Endometrial microvascular endothelial cells (primary cell): ENCODE results near the gene DCTN2. TPM values are rescaled to one million over a fixed set of nuclear protein-coding genes. Genes with fewer than 3 reads are reported as not detected.

Source experiments
- in situ Hi-C: cut with HindIII; loops from 2 replicates; pipeline ENCODE4 v1.10.0; 2017; ENCODE audit warnings: low sequenced_read_pairs, low pct_unique_long_range_greater_than_20kb; ENCODE audit errors: inconsistent ontology term
- total RNA-seq: library from RNA; depleted of rRNA; stranded (reverse); fragments of >200 nt; gene quantifications from one replicate; pipeline ENCODE4 v1.2.3, GENCODE V29; 2015; ENCODE audit errors: inconsistent ontology term

Gene DCTN2
- total RNA-seq, 1 donor from 2014 or later, result 221 TPM

DNA sequence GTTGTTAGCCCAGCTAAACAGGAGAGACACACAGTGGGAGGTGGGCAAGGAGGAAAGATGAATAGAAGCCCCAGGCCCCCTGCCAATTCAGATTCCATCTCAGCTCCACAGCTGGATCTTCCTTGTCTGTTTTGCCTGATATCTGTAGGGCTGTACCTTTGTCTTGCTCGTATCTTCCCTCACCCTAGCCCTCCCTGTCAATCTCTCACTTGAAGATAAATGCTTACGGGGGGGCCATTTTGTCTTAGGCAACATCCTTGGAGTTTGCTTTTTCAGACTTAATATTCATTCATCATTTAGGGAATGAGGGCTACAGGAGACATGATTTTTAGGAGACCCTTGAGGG lies 5.3 kb upstream of the DCTN2 start:
- in situ Hi-C loops, result no loop called here

DNA sequence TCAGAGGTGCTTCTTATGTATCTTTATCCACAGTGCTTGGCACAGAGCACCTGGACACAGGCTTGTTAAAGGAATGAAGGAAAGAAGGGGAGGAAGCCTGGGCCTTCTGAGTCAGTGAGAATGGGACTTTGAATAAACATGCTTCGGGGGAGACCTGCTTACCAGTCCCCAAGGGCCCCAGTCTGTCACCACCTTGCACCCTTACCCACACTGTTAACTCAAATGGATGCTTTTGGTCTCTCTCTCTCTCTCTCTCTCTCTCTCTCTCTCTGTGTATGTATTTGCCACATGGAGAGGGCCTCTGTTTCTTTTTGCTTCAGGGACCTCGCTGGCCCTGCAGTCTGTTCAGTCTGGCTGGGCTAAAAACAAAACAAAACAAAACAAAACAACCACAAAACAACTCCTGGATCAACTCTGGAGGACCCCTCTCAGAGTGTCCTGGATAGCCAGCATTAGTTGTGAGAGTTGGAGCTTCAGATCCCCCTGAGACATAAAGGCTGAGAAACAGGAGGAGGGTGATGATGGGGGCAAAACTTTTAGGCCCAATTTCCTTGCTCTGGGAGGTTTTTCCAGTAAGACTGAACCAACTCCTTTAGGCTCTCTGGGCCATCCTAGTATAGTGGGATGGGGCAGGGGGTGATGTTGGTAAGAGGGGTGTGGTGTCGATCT lies 4.8 kb upstream of the DCTN2 start:
- in situ Hi-C loops, result no loop called here

DNA sequence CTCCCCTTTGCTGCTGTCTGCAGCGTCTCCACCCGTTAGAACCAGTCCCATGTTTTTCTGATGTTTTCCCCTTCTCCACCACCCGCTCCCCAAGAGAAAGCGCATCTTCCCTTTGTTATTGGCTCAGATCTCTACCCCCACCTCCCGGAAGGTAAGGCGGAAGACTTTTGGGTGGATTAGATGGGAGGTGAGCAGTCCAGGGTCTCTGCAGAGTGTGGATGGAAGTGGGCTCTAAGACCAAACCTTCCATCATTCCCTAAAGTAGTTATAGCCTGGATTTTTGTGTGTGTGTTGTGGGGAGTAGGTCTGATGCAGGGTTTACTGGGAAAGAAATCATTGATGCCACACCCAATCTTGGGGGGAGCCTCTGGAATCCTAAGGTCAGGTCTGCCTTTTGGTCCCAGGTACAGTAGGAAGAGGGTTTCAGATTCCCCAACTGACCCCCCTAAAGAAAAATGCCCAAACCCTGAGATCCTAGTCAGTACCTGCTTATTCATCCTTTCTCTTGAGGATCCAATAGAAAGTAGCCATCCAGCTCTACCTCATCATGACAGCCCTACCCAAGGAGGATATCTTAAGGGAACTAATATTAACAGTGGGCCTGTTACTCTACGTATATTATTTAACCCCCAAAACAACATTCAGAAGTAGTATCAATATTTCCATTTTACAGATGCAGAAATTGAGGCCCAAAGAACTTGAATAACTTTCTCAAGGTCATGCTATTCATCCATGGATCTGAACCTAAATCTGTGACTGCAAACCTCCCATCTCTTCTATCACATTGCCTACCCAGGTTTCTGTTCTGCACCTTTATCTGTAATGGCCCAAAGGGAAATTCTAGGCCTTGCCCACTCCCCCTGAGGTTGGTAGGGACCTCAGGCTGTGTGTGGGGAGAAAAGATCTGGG lies 3.9 kb upstream of the DCTN2 start:
- in situ Hi-C loops, result no loop called here

DNA sequence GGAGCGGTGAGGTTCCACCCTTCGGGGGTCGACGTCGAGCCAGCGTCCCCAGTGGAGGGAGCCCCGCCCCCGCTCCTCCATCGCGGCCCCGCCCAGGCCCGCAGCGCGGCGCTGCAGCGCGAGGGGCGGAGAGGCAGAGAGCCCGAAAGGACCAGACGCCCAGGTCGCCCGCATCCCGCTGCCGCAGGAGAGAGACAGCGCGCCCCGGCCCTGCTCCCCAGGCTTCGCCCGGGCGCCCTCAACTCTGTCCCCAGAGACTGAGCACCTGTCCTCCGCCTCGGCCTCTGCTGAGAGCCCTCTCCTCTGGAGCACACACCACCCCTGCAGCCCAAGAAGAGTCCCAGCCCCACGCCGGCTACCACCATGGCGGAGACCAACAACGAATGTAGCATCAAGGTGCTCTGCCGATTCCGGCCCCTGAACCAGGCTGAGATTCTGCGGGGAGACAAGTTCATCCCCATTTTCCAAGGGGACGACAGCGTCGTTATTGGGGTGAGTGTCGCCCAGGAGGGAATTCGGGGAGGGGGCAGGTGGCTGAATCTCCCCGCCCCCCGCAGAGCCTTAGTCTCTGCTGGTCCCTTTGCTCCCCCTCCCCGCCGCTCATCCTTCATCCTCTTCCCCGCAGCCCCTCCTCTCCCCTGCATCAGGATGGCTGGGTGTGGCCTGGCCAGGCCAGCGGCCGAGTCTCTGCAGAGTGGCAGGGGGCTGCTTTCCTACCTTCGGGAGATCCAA lies 3.1 kb upstream of the DCTN2 start, which contains the start of gene KIF5A:
Gene KIF5A (plus strand): TSS at position 136 of the 732 bp plus-strand sequence. CDS start 228 bp downstream, at position 364.
- in situ Hi-C loops, result no loop called here

DNA sequence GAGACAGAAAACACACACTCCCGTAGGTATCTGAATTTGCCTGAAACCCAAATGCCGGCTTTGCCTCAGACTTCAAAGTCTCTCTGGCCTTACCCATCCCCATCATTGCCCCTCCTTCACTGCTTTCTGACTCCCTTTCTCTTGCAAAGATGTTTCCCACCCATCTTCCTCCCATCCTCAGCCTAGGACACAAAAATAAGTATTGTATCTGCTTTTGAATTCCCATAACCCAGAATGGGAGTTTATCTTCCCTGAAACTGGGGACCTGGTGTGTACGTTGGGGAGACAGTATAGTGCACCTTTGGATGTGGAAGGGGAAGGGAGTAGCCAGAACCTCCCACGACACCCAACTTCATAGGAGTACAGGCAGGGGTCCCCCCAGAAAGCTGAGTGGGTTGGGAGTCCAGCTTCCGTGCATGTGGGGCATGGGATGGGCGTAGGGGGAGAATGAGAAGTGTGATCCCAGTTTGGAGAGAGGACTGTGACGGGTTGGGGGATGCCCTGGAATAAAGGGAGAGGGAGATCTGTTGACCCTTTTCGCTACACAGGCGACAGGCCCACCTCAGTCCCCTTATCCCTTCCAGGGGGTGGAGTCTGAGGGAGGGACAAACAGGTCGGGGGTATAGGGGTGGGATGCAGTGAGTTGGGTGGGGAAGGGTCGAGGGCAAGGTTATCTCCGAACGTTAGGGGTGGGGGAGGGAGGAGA lies 2.4 kb upstream of the DCTN2 start:
- in situ Hi-C loops, result no loop called here

DNA sequence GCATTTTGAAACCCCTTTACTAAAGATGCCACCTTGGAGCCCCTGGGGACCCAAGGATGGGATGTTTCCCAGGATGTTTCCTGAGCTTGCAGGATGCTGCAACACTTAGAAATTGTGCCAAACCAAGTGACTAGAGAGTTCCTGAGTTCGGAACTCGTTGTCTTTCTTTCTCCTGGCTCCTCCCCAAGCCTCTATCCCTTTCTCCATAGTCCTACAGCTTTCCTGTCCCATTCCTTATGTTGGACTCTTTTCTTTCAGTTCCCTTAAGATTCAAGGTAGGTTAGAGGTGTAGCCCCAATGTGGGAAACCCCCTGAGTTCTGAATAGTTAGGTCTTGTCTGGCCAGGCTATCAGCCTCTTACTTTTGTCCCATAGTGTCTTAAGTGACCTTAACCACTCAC lies 1.5 kb upstream of the DCTN2 start:
- in situ Hi-C loops, result no loop called here

DNA sequence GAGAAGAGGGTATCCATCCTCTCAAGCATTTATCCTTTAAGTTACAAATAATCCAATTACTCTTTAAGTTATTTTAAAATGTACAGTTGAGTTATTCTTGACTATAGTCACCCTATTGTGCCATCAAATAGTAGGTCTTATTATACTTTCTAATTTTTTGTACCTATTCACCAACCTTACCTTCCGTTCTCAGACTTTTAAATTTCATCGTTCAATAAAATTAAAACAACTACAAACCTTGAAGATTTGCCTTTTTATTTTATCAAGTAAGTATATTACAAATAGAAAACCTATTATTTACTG lies 972 bp upstream of the DCTN2 start:
- in situ Hi-C loops, result no loop called here

DNA sequence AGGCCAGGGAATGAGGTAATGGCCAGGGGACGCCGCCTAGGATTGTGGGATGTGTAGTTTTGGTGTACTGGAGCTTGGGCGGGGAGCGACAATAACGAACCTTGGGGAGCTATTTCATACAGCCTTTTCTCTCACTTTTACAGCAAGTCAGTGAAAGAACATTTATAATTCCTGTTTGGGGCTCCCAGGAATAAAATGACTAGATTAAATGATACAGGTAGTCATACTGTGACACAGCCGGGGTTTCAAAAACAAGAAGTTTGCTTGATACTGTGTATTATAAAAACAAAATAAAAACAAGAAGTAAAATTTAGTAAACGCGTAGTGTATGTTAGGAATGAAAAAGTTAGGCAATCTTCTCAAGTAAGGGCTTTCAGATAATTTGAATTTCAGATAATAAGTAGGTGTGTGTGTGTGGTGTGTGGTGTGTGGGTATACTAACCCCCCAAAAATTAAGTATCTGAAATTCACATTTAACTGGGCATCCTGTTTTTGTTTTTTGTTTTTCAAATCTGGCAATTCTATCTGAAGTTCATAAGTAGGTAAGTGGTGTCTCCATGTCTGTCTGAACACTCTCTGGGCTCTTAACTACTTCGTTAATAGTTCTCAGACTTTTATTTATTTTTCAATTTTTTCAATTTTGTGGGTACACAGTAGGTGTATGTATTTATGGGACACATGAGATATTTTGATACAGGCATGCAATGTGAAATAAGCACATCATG lies 458 bp upstream of the DCTN2 start:
- in situ Hi-C loops, result no loop called here

DNA sequence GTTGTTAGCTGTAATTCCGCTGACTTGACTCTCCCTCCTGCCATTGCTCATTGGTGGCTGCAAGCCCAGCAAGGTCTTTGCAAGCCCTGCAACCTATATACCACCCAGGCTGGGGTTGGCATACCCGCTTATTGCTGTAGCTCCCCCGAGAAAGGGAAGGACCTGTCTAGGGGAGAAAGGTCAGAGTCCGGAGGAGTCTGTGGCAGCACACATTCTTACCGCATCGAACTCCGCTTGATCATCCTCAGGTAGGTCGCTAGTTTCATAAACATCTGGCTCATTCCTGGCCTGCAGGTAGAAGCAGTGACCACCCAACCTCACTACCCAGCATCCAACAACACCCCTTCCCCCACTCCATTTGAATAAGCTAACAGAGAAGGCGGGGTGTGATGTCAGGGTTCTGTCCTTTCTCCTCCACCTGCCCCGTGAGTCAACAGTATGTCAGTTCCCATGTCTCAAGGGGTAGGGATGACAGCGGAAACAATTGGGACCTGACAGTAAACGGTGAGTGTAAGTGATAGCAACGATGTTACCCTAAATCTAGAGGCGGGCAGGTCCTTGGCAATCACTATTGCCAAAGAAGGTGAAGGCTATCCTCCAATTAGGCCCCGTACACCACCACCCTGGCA lies 1.1 kb downstream of the DCTN2 start:
- in situ Hi-C loops, result no loop called here

DNA sequence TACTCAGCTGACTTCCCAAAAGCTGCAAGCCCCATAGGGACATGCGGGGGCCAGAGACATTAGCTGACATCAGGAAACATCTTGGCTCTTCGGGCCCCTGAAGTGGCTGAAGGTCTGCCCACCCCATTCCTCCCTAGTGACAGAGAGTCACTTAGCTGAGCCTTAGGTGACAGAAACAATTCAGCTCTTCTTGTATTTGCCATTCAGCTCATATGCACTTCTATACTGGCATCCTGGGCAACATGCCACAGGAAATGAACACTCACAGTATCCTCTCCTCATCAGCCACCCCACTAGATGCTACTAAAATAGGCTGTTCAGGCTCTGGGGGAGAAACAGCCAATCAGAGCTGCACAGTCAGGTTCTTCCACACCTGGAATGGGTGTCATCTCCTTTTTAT lies 3.4 kb downstream of the DCTN2 start:
- in situ Hi-C loops, result no loop called here

DNA sequence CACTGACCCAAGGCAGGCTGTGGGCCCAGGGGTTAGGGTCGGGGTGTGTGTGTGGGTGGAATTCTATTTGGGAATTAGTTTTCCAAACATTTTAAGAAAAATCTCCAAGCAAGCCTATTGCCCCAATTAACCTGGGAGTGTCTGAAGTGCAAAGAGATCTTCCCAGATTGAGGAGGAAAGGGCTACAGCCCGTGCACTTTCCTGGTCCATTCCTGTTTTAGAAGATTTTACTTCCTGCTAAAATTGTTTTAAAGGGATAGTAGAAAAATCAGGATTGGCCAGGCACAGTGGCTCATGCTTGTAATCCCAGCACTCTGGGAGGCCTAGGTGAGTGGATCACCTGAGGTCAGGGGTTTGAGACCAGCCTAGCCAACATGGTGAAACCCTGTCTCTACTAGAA lies 5.3 kb downstream of the DCTN2 start:
- in situ Hi-C loops, result no loop called here

DNA sequence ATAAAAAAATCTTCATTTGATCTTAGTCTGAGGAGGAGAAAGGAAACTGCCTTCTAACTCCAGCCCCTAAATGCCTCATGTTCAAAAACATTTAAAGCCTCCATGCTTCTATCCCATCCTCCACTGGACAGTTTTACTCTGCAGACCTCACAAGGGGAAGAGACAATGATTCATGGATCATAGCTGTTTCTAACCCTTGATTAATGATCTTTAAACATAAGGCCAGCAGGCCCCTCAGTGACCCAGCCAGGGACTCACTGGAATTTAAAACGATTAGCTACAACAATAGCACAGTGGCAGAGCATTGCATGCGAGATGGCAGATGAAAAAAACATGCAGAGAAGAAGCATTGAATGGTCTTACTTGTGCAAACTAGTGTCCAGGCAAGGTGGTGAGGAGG lies 6.0 kb downstream of the DCTN2 start:
- in situ Hi-C loops, result no loop called here

DNA sequence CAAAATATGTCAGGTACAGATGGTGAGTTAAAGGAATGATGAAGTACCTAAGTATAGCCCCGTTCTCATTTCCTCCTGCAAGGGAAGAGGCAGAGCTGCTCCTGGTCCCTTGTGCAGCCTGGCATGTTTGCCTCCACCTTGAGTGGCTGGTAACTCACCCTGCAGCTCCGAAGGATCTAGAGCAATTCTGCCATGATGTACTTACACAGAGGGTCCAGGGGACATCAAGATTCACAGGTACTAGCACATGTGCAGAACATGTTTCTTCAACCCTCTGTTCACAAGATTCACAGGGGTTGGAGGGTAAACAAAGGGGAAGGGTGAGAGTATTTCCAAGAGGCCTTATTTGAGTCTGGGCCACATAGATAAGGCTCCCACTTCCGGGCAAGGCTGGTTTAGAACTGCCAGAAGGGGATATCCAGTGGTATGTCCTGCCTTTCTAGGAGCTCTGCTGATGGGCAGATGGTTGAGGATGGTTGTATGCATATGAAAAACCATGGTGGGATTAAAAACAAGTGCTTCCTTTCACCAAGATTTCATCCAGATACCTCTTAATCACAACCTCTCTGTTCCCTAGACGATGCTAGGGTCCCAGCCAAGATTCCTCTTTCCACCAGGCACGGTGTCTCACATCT lies 7.7 kb downstream of the DCTN2 start:
- in situ Hi-C loops, result no loop called here

DNA sequence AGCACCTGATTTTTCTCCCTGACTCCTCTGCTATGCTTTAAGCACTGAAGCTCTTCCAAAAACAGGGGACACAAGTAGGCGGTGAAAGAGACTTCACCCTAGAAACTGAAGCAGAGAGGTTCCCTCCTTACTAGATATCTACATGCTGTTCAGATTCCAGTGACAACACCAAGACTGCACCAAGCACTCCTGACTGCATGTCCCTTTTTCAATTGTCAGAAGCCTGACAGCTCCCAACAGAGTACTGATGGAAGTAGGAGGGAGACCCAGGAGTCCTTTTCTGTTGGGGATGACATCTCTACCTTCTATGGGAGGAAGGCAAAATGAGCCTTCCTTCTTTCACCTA lies 10.4 kb downstream of the DCTN2 start:
- in situ Hi-C loops, result no loop called here

DNA sequence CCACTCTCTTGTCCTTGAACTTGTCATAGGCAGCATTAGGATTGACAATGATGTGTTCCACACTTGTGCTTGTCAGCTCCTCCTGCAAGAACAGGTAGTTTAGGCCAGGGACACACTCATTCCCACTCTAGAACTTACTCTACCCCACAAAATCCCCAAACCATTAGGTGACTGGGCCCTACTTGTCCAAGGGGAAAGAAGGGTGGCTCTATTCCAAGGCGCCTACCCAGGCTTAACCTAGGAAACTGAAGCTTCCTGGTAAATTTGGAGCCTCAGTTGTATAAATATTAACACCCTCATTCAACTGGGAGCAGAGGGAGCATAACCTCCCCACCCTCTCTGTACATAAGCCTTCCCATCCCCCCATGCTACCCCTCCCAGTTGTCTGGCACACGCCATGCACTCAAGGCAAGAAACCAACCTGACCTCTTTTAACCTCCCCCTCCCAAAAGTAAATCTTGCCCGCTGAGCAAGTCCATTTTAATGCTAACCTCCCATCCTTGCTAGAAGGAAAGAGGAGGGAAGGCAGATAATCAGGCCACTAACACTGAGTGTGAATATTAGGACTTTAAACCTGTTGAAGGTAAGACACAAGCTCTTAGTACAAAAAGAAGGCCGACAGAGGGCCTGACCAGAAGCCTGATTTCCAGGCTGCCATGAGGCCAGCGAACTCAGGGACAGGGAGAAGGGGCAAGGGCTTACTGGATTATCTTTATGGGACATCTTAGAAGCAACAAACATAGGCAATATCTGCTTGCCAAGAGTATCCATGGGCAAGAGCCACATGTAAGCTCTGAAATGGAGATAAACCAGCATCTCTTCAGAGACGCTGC lies 11.0 kb downstream of the DCTN2 start:
- in situ Hi-C loops, result no loop called here

DNA sequence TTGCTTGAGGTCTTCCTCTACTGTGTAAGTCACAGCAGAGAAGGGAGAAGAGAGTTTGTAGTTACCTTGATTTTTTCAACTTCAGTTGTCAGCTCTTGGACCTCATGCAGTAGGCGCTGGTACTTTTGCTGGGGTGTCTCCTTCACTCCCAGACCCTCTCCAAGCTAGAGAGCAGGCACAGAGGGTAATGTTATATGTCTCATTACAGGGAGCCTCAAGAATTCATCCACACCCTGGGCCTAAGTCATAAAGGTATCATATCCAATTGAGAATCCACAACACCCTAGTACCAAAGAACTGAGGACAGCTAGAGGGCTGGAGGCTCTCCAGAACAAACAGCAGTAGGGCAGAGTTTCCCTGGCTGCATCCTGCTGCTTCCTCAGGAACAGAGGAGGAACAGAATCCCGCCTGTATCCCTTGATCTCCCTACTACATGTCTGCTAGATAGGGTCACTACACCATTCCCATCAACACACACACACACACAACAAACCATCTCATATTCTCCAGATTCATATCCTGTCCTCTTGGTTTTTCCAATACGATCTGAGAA lies 11.9 kb downstream of the DCTN2 start:
- in situ Hi-C loops, result no loop called here

DNA sequence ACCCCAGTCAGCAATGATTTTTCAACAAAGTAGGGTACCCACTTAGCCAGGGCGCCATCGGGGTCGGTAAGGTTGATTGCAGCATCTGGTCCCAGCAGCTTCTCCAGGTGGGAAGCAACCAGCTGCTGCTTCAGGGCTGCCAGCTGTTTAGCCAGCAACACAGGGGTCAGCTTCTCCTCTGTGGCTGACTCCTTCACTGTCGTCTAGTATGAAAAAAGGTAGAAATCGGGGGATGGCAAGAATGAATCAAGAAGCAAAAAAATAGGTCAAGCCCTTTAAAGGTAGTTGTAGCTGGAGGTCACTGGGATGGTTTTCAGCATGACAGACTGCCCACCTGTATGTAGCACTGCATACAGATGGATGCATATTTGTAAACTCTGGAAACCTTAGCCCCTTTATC lies 12.7 kb downstream of the DCTN2 start:
- in situ Hi-C loops, result no loop called here
